PC-9 (cell line): ENCODE results near the gene C10orf120. TPM values are rescaled to one million over a fixed set of nuclear protein-coding genes. Genes with fewer than 3 reads are reported as not detected.

Source experiments
- Bru-seq: library from RNA; stranded (reverse); fragments of 400-500 nt; gene quantifications from one replicate; lab custom pipeline; 2021; lab: Mats Ljungman, UMichigan
- BruChase-seq, 2 experiments: library from RNA; stranded (reverse); fragments of 400-500 nt; gene quantifications; one replicate each; lab custom pipeline; 2021; lab: Mats Ljungman, UMichigan
- BruUV-seq: library from RNA; stranded (reverse); fragments of 400-500 nt; replicated peaks from 2 replicates; lab custom pipeline; 2021; lab: Mats Ljungman, UMichigan
- CTCF ChIA-PET: fragments of 300-600 bp; sonication (Branson Sonifier 250); formaldehyde crosslinking; loops from one replicate; lab custom pipeline; 2022; ENCODE audit warnings: antibody characterized with exemption; lab: Charles Lee
- POLR2A ChIA-PET: fragments of 300-600 bp; sonication (Branson Sonifier 250); formaldehyde crosslinking; loops from one replicate; lab custom pipeline; 2022; ENCODE audit warnings: antibody characterized with exemption; ENCODE audit not compliant: unreplicated experiment; lab: Charles Lee
- DNase-seq, 2 experiments: peaks; one replicate each; pipeline versions ENCODE4 v3.0.0 to v3.0.0-alpha.2; 2015 to 2022; ENCODE audit warnings: mixed read lengths in 1 of 2
- H2AFZ ChIP-seq: fragments of 200-600 bp; sonication (generic); 2 replicates; pipeline ENCODE4 v1.8.1; 2017; ENCODE audit warnings: antibody characterized with exemption
- H3F3A ChIP-seq: fragments of 200-600 bp; sonication (generic); 2 replicates; pipeline ENCODE4 v1.8.1; 2017; ENCODE audit warnings: antibody characterized with exemption, mild to moderate bottlenecking, low read depth; ENCODE audit not compliant: insufficient read depth
- H3K27ac ChIP-seq: fragments of 200-600 bp; sonication (generic); 2 replicates; pipeline ENCODE4 v1.6.1; 2016; ENCODE audit warnings: mixed run types
- H3K27me3 ChIP-seq: fragments of 200-600 bp; sonication (generic); 2 replicates; pipeline ENCODE4 v1.6.1; 2016; ENCODE audit warnings: low read depth, mixed run types; ENCODE audit not compliant: insufficient read depth
- H3K36me3 ChIP-seq: fragments of 200-600 bp; sonication (generic); 2 replicates; pipeline ENCODE4 v1.6.1; 2016; ENCODE audit warnings: low read depth, mixed run types
- H3K4me1 ChIP-seq: fragments of 200-600 bp; sonication (generic); replicated peaks from 2 replicates; pipeline ENCODE4 v1.6.1; 2016; ENCODE audit warnings: mixed run types; ENCODE audit not compliant: insufficient read depth
- H3K4me2 ChIP-seq: fragments of 200-600 bp; sonication (generic); 2 replicates; pipeline ENCODE4 v1.6.1; 2017; ENCODE audit warnings: mixed run types
- H3K4me3 ChIP-seq: fragments of 200-600 bp; sonication (generic); 2 replicates; pipeline ENCODE4 v1.6.1; 2016; ENCODE audit warnings: mixed run types
- H3K79me2 ChIP-seq: fragments of 200-600 bp; sonication (generic); 2 replicates; pipeline ENCODE4 v1.6.1; 2017; ENCODE audit warnings: low read depth, mixed run types
- H3K9me2 ChIP-seq: fragments of 200-600 bp; sonication (generic); 2 replicates; pipeline ENCODE4 v1.8.1; 2017; ENCODE audit warnings: mild to moderate bottlenecking; ENCODE audit not compliant: insufficient read depth
- H3K9me3 ChIP-seq: fragments of 200-600 bp; sonication (generic); 2 replicates; pipeline ENCODE4 v1.8.1; 2016; ENCODE audit warnings: low read depth; ENCODE audit not compliant: insufficient read depth
- H4K20me1 ChIP-seq: fragments of 200-600 bp; sonication (generic); 2 replicates; pipeline ENCODE4 v1.8.1; 2017; ENCODE audit not compliant: insufficient read depth
- EZH2 ChIP-seq: fragments of 200-600 bp; sonication (generic); IDR thresholded peaks from 2 replicates; pipeline ENCODE4 v1.8.0; 2017; ENCODE audit warnings: antibody characterized with exemption, low read depth
- intact Hi-C: fragments of 100-400 bp; cut with micrococcal nuclease; formaldehyde crosslinking; loops from one replicate; pipeline ENCODE4 v1.10.0; 2022; ENCODE audit not compliant: unreplicated experiment
- long read RNA-seq: library from polyadenylated mRNA; stranded (forward); transcript quantifications from one replicate; pipeline ENCODE4 v2.0.0, GENCODE V29; 2022
- total RNA-seq: library from RNA; stranded (reverse); gene quantifications from 2 replicates; pipeline ENCODE4 v1.2.3, GENCODE V29; 2021
- TF ChIP-seq, protein P1 (sequence below): fragments of 200-600 bp; sonication (generic); conservative IDR thresholded peaks from 2 replicates; pipeline ENCODE4 v1.6.1; 2017; ENCODE audit warnings: mixed run types, antibody characterized with exemption, mild to moderate bottlenecking, moderate library complexity

Gene C10orf120
- total RNA-seq (not detected in 2 replicates), Bru-seq, nascent RNA (not detected), BruChase-seq, experiment 1, labeled RNA remaining after a 2-hour chase (not detected), BruChase-seq, experiment 2, labeled RNA remaining after a 6-hour chase (not detected)
- long read RNA-seq = 0 reads

DNA sequence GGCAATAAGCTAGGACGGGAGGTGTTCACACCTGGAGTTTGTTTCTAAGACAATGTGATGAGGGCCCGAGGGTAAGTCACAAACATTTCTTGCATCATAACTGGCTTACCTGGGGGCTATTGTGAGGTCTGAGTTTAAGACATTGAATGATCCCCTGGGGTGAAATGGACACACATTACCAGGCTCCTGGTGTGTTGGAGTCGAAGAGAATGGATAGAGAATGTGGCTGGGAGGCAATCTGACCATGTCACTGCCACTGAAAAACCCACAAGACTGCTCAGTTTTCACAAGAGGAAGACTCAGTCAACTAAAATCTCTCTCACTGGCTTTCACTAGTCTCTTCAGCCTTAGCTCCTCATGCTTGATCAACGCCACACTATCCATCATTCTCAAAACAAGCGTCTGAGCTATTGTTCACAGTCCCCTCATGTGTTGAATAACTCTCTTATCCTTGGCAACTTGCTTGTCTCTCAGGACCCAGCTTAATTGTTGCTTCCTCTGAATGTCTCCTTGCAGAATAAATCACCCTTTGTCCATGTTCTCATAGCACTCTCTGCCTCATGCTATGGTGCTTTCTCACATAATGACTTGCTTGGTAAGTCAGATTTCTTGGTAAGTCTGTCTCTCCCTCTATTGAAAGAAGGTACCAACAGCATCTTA, at the start of gene C10orf120:
Gene C10orf120, minus strand, starts transcription at position 51 of the 660 bp plus-strand sequence. CDS start 56 bp downstream, outside the sequence.
- H3K9me3 ChIP-seq = no peaks in the 10 kb centered on the region
- CTCF ChIA-PET = no interaction called here
- no peak within 1 kb of the TSS for H2AFZ ChIP-seq
- H3K9me2 ChIP-seq = no peaks in the 10 kb centered on the region
- peaks cover 5% of the 10 kb centered on the region; the same call in 1 of the 2 replicates for H3K27me3 ChIP-seq
- BruUV-seq = no TSS peak
- intact Hi-C loops = loop anchor here (5.0 to 10.0 kb wide), 3 partner anchors 135 to 265 kb away; partner anchors contain the start of gene DMBT1
- H3K4me3 ChIP-seq = no peak within 1 kb of the TSS
- no peak within 1 kb of the TSS for H3K4me2 ChIP-seq
- no peak within 1 kb of the TSS for H3K27ac ChIP-seq
- POLR2A ChIA-PET = no interaction called here
- no peak for DNase-seq
- no peaks in the 10 kb centered on the region for H3K79me2 ChIP-seq
- H3K4me1 ChIP-seq = no peaks in the 10 kb centered on the region
- no peaks in the 10 kb centered on the region for H3F3A ChIP-seq
- no peaks in the 10 kb centered on the region for H4K20me1 ChIP-seq
- H3K36me3 ChIP-seq = no peaks in the 10 kb centered on the region
- TF ChIP-seq, protein P1, sequence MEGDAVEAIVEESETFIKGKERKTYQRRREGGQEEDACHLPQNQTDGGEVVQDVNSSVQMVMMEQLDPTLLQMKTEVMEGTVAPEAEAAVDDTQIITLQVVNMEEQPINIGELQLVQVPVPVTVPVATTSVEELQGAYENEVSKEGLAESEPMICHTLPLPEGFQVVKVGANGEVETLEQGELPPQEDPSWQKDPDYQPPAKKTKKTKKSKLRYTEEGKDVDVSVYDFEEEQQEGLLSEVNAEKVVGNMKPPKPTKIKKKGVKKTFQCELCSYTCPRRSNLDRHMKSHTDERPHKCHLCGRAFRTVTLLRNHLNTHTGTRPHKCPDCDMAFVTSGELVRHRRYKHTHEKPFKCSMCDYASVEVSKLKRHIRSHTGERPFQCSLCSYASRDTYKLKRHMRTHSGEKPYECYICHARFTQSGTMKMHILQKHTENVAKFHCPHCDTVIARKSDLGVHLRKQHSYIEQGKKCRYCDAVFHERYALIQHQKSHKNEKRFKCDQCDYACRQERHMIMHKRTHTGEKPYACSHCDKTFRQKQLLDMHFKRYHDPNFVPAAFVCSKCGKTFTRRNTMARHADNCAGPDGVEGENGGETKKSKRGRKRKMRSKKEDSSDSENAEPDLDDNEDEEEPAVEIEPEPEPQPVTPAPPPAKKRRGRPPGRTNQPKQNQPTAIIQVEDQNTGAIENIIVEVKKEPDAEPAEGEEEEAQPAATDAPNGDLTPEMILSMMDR = no peak
- no peak for TF ChIP-seq EZH2

DNA sequence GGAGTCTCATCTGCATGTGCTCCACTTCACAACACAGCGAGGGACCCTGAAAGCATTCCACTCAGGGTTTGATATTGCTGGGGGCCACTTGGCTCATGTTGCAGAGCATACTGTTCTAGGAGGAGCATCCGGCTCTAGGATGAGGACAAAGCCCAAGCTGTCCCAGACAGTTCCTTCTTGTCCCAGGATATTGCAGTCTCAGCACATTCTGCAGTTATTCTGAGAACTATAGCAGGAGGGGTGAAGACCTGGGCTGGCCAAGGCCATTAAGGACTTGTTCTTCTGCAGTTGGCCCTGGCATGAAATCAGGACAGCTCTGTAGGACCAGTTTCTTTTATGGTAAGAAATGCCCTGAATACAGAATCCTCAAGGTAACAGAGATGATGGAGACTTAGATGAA, 48.9 kb upstream of the C10orf120 start:
- no peak for DNase-seq
- Histone ChIP-seq H3K4me3 (no peak overlapping the region), H3K4me2 (no peak overlapping the region), H3K27ac (no peak overlapping the region), H4K20me1 (no peaks in the 10 kb centered on the region), H3K79me2 (no peaks in the 10 kb centered on the region), H3K27me3 (peaks cover 19% of the 10 kb centered on the region), H3K9me3 (no peaks in the 10 kb centered on the region), H3F3A (no peaks in the 10 kb centered on the region), H2AFZ (no peak overlapping the region), H3K4me1 (no peaks in the 10 kb centered on the region), H3K9me2 (no peaks in the 10 kb centered on the region), H3K36me3 (no peaks in the 10 kb centered on the region)
- ChIA-PET POLR2A (no interaction called here), CTCF (no interaction called here)
- intact Hi-C loops = no loop called here
- no peak for TF ChIP-seq EZH2
- TF ChIP-seq, protein P1 = no peak
- no TSS peak for BruUV-seq

GRCh38 chr10:122746408-122746807, 46.8 kb upstream of the C10orf120 start:
- CTCF ChIA-PET = no interaction called here
- POLR2A ChIA-PET = no interaction called here
- Histone ChIP-seq H3K36me3 (no peaks in the 10 kb centered on the region), H3K79me2 (no peaks in the 10 kb centered on the region), H3K27me3 (peaks cover 21% of the 10 kb centered on the region), H2AFZ (no peak overlapping the region), H3K4me3 (no peak overlapping the region), H3F3A (no peaks in the 10 kb centered on the region), H4K20me1 (no peaks in the 10 kb centered on the region), H3K9me2 (no peaks in the 10 kb centered on the region), H3K9me3 (no peaks in the 10 kb centered on the region), H3K4me2 (no peak overlapping the region), H3K4me1 (no peaks in the 10 kb centered on the region), H3K27ac (no peak overlapping the region)
- no peak for TF ChIP-seq EZH2
- TF ChIP-seq, protein P1 = no peak
- BruUV-seq = no TSS peak
- intact Hi-C loops = no loop called here
- no peak for DNase-seq
